Small intestine (tissue), 7 donors: Measurements from ENCODE around the gene PIMREG. TPM values are rescaled to one million over a fixed set of nuclear protein-coding genes. Genes with fewer than 3 reads are reported as not detected.

Source experiments
- DNase-seq, 2 donors: peaks; one replicate each; pipeline versions ENCODE4 v3.0.0 to v3.0.0-alpha.2; 2013
- FAIRE-seq: peaks from 2 replicates; lab custom pipeline; 2012; peaks lifted over from hg19 to GRCh38; lab: Jason Lieb, UNC
- H3K27ac ChIP-seq, 3 donors: one replicate each; pipeline ENCODE4 v1.5.1; 2013; ENCODE audit warnings: low read length in 2 of 3, mild to moderate bottlenecking in 2 of 3, control low read depth in 1 of 3, inconsistent platforms in 1 of 3, low read depth in 1 of 3, moderate library complexity in 1 of 3
- H3K27me3 ChIP-seq, 3 donors: one replicate each; pipeline ENCODE4 v1.6.1; 2013; ENCODE audit warnings: low read length in 3 of 3, inconsistent platforms in 1 of 3; ENCODE audit not compliant: control insufficient read depth in 3 of 3, insufficient read depth in 3 of 3
- H3K36me3 ChIP-seq, 3 donors: one replicate each; pipeline ENCODE4 v1.6.1; 2013; ENCODE audit warnings: low read length in 3 of 3, inconsistent platforms in 1 of 3, low read depth in 1 of 3, mild to moderate bottlenecking in 1 of 3, moderate library complexity in 1 of 3; ENCODE audit not compliant: control insufficient read depth in 3 of 3, insufficient read depth in 2 of 3
- H3K4me1 ChIP-seq, 3 donors: one replicate each; pipeline ENCODE4 v1.6.1; 2013; ENCODE audit warnings: low read length in 2 of 3, inconsistent platforms in 1 of 3, low read depth in 1 of 3, mild to moderate bottlenecking in 1 of 3, moderate library complexity in 1 of 3; ENCODE audit not compliant: control insufficient read depth in 3 of 3, insufficient read depth in 2 of 3
- H3K4me3 ChIP-seq, 3 donors: one replicate each; pipeline ENCODE4 v1.5.1; 2013; ENCODE audit warnings: low read length in 3 of 3, control low read depth in 1 of 3, inconsistent platforms in 1 of 3, low read depth in 1 of 3, mild to moderate bottlenecking in 1 of 3, moderate library complexity in 1 of 3
- H3K9me3 ChIP-seq, 2 donors: one replicate each; pipeline ENCODE4 v1.6.1; 2013; ENCODE audit warnings: low read depth in 1 of 2, low read length in 1 of 2; ENCODE audit not compliant: control insufficient read depth in 2 of 2, insufficient read depth in 1 of 2
- WGBS, 3 donors: extraction: QIAGEN DNeasy Blood & Tissue Kit; methylation state at CpG; one replicate each; pipeline ENCODE4 v1.1.7; 2013; 5-methylcytosine and 5-hydroxymethylcytosine counted together
- polyA plus RNA-seq, 4 donors: library from polyadenylated mRNA; stranded (reverse) in 3 of 4; unstranded in 1 of 4; fragments of 200-250 nt in 3 of 4; fragments of 120-200 nt in 1 of 4; gene quantifications; one replicate each; pipeline versions ENCODE4 v1.2.1 to v1.2.3, GENCODE V29; 2013
- donor health status: healthy with polysubstance abuse.
- donor health status: control.
- donor health status: control.
- donor health status: Bipolar disorder and iron deficiency.
- donor health status: healthy.

PIMREG gene
- polyA plus RNA-seq, 4 donors, result 0.45 to 10.2 (median 4.6) TPM

DNA sequence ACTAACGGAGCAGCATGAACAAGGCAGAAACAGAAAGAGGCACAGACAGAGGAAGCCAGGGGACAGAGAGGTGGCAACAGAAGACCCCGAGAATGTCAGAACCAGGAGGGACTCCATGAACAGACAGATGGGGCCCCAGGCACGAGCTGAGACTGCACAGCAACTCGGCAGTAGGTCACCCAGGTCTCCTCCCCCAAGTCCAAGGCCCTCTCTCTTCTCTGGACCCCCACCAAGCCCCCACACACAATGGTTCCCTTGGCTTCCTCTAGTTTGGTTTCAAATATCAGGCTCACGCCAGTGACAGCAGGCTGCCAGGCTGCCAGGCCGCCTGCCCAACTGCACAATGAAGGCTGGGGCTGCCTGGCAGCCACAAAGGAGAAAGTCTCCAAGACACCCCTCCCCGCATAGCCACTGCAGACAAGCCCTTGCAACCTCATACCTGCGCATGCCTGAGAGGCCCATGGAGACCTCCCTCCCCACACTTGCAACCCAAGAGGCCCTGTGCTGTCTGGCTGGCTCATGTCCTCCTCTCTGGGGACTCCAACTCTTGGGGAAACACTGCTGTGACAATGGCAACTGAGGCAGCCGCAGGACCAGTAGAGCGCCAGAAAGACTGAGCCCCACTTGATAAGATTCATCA is 54.8 kb downstream of the PIMREG start:
- H3K27ac ChIP-seq, result no peak overlapping the region
- 79 to 88% (median 88%) methylated on average over 10 of the region's 10 CpGs for WGBS, 3 donors
- no peaks in the 10 kb centered on the region for H3K9me3 ChIP-seq
- peaks cover 0 to 2% (median 0%) of the 10 kb centered on the region in 3 donors for H3K36me3 ChIP-seq
- DNase-seq (no peak), FAIRE-seq (no peak)
- H3K4me1 ChIP-seq, result no peaks in the 10 kb centered on the region
- H3K4me3 ChIP-seq, result no peak overlapping the region
- peaks cover 0 to 14% (median 0%) of the 10 kb centered on the region in 3 donors for H3K27me3 ChIP-seq

Other genes starting within 250 kb of the PIMREG start
- not detected for gene AIPL1, start 9.3 kb upstream of the PIMREG start, polyA plus RNA-seq
- 1 to 10 TPM in 2 of 4 donors, under 1 TPM in 2; 0.22 to 1.7 (median 0.70) TPM for gene PITPNM3, start 112.1 kb downstream of the PIMREG start, polyA plus RNA-seq
- gene KIAA0753, start 196.3 kb downstream of the PIMREG start, polyA plus RNA-seq, result 10 to 100 TPM in 1 of 4 donors, 1 to 10 TPM in 3; 3.2 to 14.1 (median 5.8) TPM
- 100 to 1,000 TPM; 137 to 647 (median 322) TPM for gene TXNDC17, start 196.6 kb downstream of the PIMREG start, polyA plus RNA-seq
- gene MED31, start 207.2 kb downstream of the PIMREG start, polyA plus RNA-seq, result 10 to 100 TPM in 2 of 4 donors, 1 to 10 TPM in 2; 7.6 to 13.7 (median 10.4) TPM
- gene C17orf100, start 207.3 kb downstream of the PIMREG start, polyA plus RNA-seq, result 1 to 10 TPM; 2.6 to 7.8 (median 4.5) TPM